Adrenal gland (tissue), 12 donors: ENCODE results near the gene STRN3. TPM values are rescaled to one million over a fixed set of nuclear protein-coding genes. Genes with fewer than 3 reads are reported as not detected.

Experiments
- DNase-seq, 7 donors: peaks; one replicate each; pipeline ENCODE4 v3.0.0-alpha.2; 2019 to 2020
- H3K27ac ChIP-seq, 5 donors: fragments of 200-600 bp; sonication (generic) in 4 of 5; 1 replicate in 3 of 5; 2 replicates in 2 of 5; pipeline versions ENCODE4 v1.5.1 to v1.8.0; 2016 to 2020; ENCODE audit warnings: mild to moderate bottlenecking in 1 of 5
- H3K27me3 ChIP-seq: fragments of 200-600 bp; 2 replicates; pipeline ENCODE4 v1.8.0; 2021
- H3K36me3 ChIP-seq, 2 donors: fragments of 200-600 bp; replicated peaks in 1 of 2; 1 replicate in 1 of 2; 2 replicates in 1 of 2; pipeline versions ENCODE4 v1.5.1 to v1.8.0; 2018 to 2022
- H3K4me1 ChIP-seq, 2 donors: fragments of 200-600 bp; replicated peaks in 1 of 2; 1 replicate in 1 of 2; 2 replicates in 1 of 2; pipeline versions ENCODE4 v1.5.1 to v1.8.0; 2018 to 2021
- H3K4me3 ChIP-seq, 4 donors: fragments of 200-600 bp; sonication (generic) in 3 of 4; one replicate each; pipeline ENCODE4 v1.5.1; 2016 to 2018
- H3K9me3 ChIP-seq, 3 donors: fragments of 200-600 bp; sonication (generic) in 1 of 3; replicated peaks in 1 of 3; 1 replicate in 2 of 3; 2 replicates in 1 of 3; pipeline versions ENCODE4 v1.5.1 to v1.8.0; 2016 to 2021
- POLR2A ChIP-seq, 2 donors: fragments of 450-650 bp; IDR thresholded peaks; one replicate each; pipeline ENCODE4 v1.6.1; 2017; ENCODE audit warnings: antibody characterized with exemption in 2 of 2, mild to moderate bottlenecking in 2 of 2, moderate library complexity in 1 of 2
- WGBS, 4 donors: extraction: QIAGEN DNeasy Blood & Tissue Kit in 2 of 4; methylation state at CpG; one replicate each; pipeline versions ENCODE4 v1.1.5 to v1.1.7; 2013 to 2017; 5-methylcytosine and 5-hydroxymethylcytosine counted together
- intact Hi-C, 2 donors: fragments of 100-400 bp; cut with DNase I; formaldehyde crosslinking; loops; one replicate each; pipeline versions ENCODE4 v1.14.1 to v1.15.0; 2022 to 2023
- polyA plus RNA-seq, 3 donors: library from polyadenylated mRNA; stranded (reverse); fragments of 200-250 nt in 2 of 3; fragments of 350-450 nt in 1 of 3; fragmentation: Illumina TruSeq in 1 of 3; extraction: RNeasy Lipid Tissue Mini Kit (QIAGEN cat#74804) in 1 of 3; gene quantifications; one replicate each; pipeline ENCODE4 v1.2.3, GENCODE V29; 2013 to 2014
- total RNA-seq, 9 donors: library from RNA; depleted of rRNA in 4 of 9; stranded (reverse); fragments of >200 nt in 4 of 9; fragments of 120-200 nt in 1 of 9; fragmentation: NEBNext Ultra II Directional in 1 of 9; extraction: Animal tissue kit (Norgen Biotek cat#: 25700) in 1 of 9; gene quantifications; one replicate each; pipeline versions ENCODE4 v1.1.0 to v1.2.4, GENCODE V29; 2013 to 2023
- TF ChIP-seq, protein P1 (sequence below), 6 experiments: fragments of 450-650 bp in 4 of 6; fragments of 200-600 bp in 2 of 6; sonication (generic) in 1 of 6; IDR thresholded peaks; 1 replicate in 5 of 6; 2 replicates in 1 of 6; pipeline versions ENCODE4 v1.5.1 to v1.8.0; 2016 to 2021; ENCODE audit warnings: antibody characterized with exemption in 6 of 6, mild to moderate bottlenecking in 2 of 6, moderate library complexity in 1 of 6
- donor health status: healthy with polysubstance abuse.
- donor health status: Bipolar disorder and iron deficiency.
- donor health status: DM: yes; HTN: yes; CAD: no.
- donor health status: DM: no; HTN: no; CAD: no.
- donor health status: DM: no; HTN: no; CAD: no.
- donor health status: DM: yes; HTN: yes; CAD: no.

Gene STRN3
- total and polyA plus RNA-seq, 12 donors = 11.0 to 61.2 (median 36.2) TPM

DNA sequence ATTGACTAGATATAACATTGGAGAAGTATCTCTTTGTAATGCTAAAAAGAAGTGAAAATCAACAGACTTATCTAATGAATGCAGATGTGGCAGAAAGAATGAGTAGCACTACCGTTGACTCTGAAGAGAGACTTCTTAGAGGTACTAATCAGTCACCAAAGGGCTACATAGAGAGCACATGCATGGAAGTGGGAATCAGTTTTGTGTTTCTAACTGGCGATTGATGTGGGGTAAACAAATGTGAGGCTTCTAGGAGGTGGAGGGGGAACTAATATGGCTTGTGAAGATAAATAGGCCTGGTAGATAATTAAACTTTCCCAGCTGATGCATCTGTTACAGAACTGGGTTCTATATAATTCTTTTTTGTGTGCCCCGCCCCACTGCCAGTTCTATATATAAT, 141.3 kb downstream of the STRN3 start:
- WGBS, 4 donors = 72 to 86% (median 86%) methylated on average over 3 of the region's 3 CpGs
- intact Hi-C loops = no loop called here
- TF ChIP-seq, protein P1, sequence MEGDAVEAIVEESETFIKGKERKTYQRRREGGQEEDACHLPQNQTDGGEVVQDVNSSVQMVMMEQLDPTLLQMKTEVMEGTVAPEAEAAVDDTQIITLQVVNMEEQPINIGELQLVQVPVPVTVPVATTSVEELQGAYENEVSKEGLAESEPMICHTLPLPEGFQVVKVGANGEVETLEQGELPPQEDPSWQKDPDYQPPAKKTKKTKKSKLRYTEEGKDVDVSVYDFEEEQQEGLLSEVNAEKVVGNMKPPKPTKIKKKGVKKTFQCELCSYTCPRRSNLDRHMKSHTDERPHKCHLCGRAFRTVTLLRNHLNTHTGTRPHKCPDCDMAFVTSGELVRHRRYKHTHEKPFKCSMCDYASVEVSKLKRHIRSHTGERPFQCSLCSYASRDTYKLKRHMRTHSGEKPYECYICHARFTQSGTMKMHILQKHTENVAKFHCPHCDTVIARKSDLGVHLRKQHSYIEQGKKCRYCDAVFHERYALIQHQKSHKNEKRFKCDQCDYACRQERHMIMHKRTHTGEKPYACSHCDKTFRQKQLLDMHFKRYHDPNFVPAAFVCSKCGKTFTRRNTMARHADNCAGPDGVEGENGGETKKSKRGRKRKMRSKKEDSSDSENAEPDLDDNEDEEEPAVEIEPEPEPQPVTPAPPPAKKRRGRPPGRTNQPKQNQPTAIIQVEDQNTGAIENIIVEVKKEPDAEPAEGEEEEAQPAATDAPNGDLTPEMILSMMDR (IDR thresholded peaks at IDR 0.05) = no peak
- TF ChIP-seq POLR2A (IDR thresholded peaks at IDR 0.05) = no peak

DNA sequence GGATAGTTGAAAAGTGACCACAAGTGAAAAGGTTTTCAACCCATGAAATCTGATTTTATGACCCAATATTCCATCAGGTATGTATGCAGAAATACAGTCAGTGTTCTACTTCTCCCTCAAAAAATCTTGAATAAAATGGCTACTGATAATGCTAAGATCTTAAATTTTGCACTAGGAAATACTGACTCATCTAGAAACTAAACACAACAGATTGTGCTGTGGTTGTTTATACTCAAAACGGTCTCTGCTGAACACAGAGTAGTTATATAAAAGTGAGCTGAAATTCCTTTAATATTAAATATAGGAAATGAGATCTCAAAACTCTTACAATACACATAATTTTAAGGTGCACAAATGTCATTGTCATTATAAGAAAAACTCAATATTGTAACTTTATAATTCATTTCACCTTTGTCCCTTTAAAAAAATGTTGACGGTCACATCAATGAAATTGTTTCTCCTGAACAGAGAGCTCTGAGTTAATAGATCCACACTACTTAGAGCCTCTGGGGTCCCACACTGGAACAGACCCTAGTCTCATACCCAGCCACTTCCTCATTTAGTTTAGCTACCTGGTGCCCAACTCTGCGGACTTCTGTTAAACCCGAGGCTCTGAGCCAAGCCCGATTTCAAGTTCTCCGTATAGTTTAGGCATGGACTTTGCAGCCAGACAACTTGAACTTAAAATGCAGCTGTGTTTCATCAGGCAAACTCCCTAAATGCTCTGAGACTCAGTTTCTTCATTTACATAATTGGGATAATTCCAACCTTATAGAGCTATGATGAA, 142.5 kb downstream of the STRN3 start:
- WGBS, 4 donors = 83 to 88% (median 86%) methylated on average over 6 of the region's 6 CpGs
- intact Hi-C loops = no loop called here

More for the DNA sequence above, 141.3 kb downstream of the STRN3 start:
- Histone ChIP-seq H3K27ac (no peak overlapping the region), H3K4me1 (no peaks in the 10 kb centered on the region), H3K36me3 (no peaks in the 10 kb centered on the region), H3K27me3 (no peaks in the 10 kb centered on the region), H3K4me3 (no peak overlapping the region), H3K9me3 (no peaks in the 10 kb centered on the region)
- DNase-seq = no peak

DNA sequence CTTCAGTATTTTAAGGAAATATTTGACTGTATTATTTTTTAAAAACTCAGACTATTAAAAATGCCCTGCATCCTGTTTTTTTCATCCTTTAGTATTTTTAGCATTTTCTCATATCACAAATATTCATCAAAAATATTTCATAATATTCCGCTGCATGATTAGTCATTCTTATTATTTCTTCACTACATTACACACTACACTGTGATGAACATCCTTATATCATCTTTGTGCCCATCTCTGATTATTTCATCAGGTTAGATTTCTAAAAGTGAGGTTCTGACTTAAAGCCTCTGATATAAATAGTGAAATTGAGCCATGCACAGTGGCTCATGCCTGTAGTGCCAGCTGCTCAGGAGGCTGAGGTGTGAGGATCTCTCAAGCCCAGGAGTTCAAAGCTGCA, 143.7 kb downstream of the STRN3 start:
- DNase-seq = no peak
- Histone ChIP-seq H3K4me1 (no peaks in the 10 kb centered on the region), H3K36me3 (no peaks in the 10 kb centered on the region), H3K27me3 (no peaks in the 10 kb centered on the region), H3K27ac (no peak overlapping the region), H3K9me3 (no peaks in the 10 kb centered on the region), H3K4me3 (no peak overlapping the region)
- WGBS, 4 donors = 24 to 60% (median 38%) methylated on average over 1 of the region's 1 CpG
- TF ChIP-seq, protein P1 (IDR thresholded peaks at IDR 0.05) = no peak
- TF ChIP-seq POLR2A (IDR thresholded peaks at IDR 0.05) = no peak
- intact Hi-C loops = no loop called here

More for the DNA sequence above, 142.5 kb downstream of the STRN3 start:
- DNase-seq = no peak
- H3K4me1 ChIP-seq = no peaks in the 10 kb centered on the region
- no peaks in the 10 kb centered on the region for H3K9me3 ChIP-seq
- no peak for TF ChIP-seq POLR2A (IDR thresholded peaks at IDR 0.05)
- TF ChIP-seq, protein P1 (IDR thresholded peaks at IDR 0.05) = no peak
- H3K36me3 ChIP-seq = no peaks in the 10 kb centered on the region
- no peak overlapping the region for H3K27ac ChIP-seq
- H3K27me3 ChIP-seq = no peaks in the 10 kb centered on the region
- H3K4me3 ChIP-seq = no peak overlapping the region

DNA sequence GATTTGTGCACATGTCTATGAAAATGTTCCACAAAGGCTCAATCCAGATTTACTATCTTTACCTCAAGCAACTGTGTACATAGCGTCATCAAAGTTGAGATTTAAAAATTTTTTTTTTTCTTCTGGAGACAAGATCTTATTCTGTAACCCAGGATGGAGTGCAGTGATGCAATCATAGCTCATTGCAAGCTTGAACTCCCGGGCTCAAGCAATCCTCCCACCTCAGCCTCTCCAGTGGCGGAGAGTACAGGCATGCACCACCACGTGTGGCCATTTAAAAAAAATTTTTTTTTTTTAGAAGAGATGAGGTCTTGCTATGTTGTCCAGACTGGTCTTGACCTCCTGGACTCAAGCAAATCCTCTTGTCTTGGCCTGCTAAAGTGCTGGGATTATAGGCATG, 149.5 kb downstream of the STRN3 start:
- WGBS, 4 donors = 69 to 79% (median 76%) methylated on average over 4 of the region's 4 CpGs
- H3K27ac ChIP-seq = no peak overlapping the region
- no peak for TF ChIP-seq POLR2A (IDR thresholded peaks at IDR 0.05)
- TF ChIP-seq, protein P1 (IDR thresholded peaks at IDR 0.05) = no peak
- peaks cover 14 to 19% of the 10 kb centered on the region in 2 donors for H3K4me1 ChIP-seq
- H3K27me3 ChIP-seq = peaks cover 24% of the 10 kb centered on the region
- H3K9me3 ChIP-seq = no peaks in the 10 kb centered on the region
- no peak for DNase-seq
- no peaks in the 10 kb centered on the region for H3K36me3 ChIP-seq
- intact Hi-C loops = no loop called here
- H3K4me3 ChIP-seq = no peak overlapping the region
